HepG2 (cell line): ENCODE results near the gene COG4. TPM values are rescaled to one million over a fixed set of nuclear protein-coding genes. Genes with fewer than 3 reads are reported as not detected.

Source experiments
- ATAC-seq: fragments of 200-7000 bp; cut with Tn5 transposase; 3 replicates; pipeline ENCODE4 v1.9.1; 2020; ENCODE audit warnings: mild to moderate bottlenecking, moderate library complexity
- BruUV-seq: library from RNA; stranded (reverse); fragments of 400-500 nt; replicated peaks from 2 replicates; lab custom pipeline; 2021; lab: Mats Ljungman, UMichigan
- CTCF ChIA-PET: fragments of 300-600 bp; formaldehyde crosslinking; extraction: SDS; loops from one replicate; lab custom pipeline; 2021; ENCODE audit warnings: low total read pairs, inconsistent platforms, low intra/inter-chr PET ratio; lab: Yijun Ruan, JAX
- POLR2A ChIA-PET: fragments of 350-600 bp; sonication (Branson Sonifier 250); formaldehyde crosslinking; loops from one replicate; lab custom pipeline; 2020; ENCODE audit warnings: antibody characterized with exemption, inconsistent platforms; lab: Yijun Ruan, JAX
- DNase-seq: peaks from one replicate; pipeline ENCODE4 v3.0.0-alpha.2; 2015; ENCODE audit warnings: low spot score
- FAIRE-seq: peaks from 3 replicates; lab custom pipeline; 2011; peaks lifted over from hg19 to GRCh38; lab: Jason Lieb, UNC
- H2AFZ ChIP-seq: one replicate; pipeline ENCODE4 v1.6.1; 2011; ENCODE audit warnings: low read length, inconsistent platforms
- H3K27ac ChIP-seq: fragments of 300-600 bp; 3 replicates; pipeline ENCODE4 v1.8.0; 2011; ENCODE audit warnings: mixed run types, mild to moderate bottlenecking, mixed read lengths, low read length, inconsistent platforms; ENCODE audit not compliant: insufficient read depth; ENCODE audit errors: extremely low read length
- H3K27me3 ChIP-seq, 2 experiments: fragments of 200-600 bp in 1 of 2; 2 replicates in 1 of 2; 3 replicates in 1 of 2; pipeline versions ENCODE4 v1.6.0 to v1.8.0; 2011; ENCODE audit warnings: low read length in 2 of 2, mild to moderate bottlenecking in 2 of 2, moderate library complexity in 2 of 2, inconsistent platforms in 1 of 2; ENCODE audit not compliant: insufficient read depth in 2 of 2, control insufficient read depth in 1 of 2
- H3K36me3 ChIP-seq, 2 experiments: fragments of 200-600 bp in 1 of 2; replicated peaks in 1 of 2; 2 replicates in 1 of 2; 3 replicates in 1 of 2; pipeline versions ENCODE4 v1.5.1 to v1.8.0; 2011; ENCODE audit warnings: low read length in 2 of 2, inconsistent platforms in 1 of 2; ENCODE audit not compliant: insufficient read depth in 2 of 2, control insufficient read depth in 1 of 2
- H3K4me1 ChIP-seq: 2 replicates; pipeline ENCODE4 v1.5.1; 2012; ENCODE audit warnings: low read length, inconsistent platforms; ENCODE audit not compliant: insufficient read depth
- H3K4me2 ChIP-seq: 2 replicates; pipeline ENCODE4 v1.6.0; 2011; ENCODE audit warnings: low read depth, low read length, inconsistent platforms
- H3K4me3 ChIP-seq, 3 experiments: fragments of 200-600 bp in 1 of 3; sonication (generic), shearing (Covaris generic) in 1 of 3; replicated peaks in 1 of 3; 2 replicates each; pipeline ENCODE4 v1.5.1; 2011 to 2016; ENCODE audit warnings: low read length in 3 of 3, inconsistent platforms in 2 of 3, low read depth in 2 of 3, mild to moderate bottlenecking in 2 of 3, control low read depth in 1 of 3, mixed read lengths in 1 of 3; ENCODE audit not compliant: insufficient read depth in 1 of 3
- H3K79me2 ChIP-seq: one replicate; pipeline ENCODE4 v1.6.1; 2011; ENCODE audit warnings: low read length, inconsistent platforms; ENCODE audit not compliant: insufficient read depth
- H3K9ac ChIP-seq: 2 replicates; pipeline ENCODE4 v1.6.0; 2011; ENCODE audit warnings: mild to moderate bottlenecking, low read depth, low read length, inconsistent platforms; ENCODE audit not compliant: insufficient read depth
- H3K9me3 ChIP-seq: 2 replicates; pipeline ENCODE4 v1.5.1; 2012; ENCODE audit warnings: mild to moderate bottlenecking, low read length
- H4K20me1 ChIP-seq: 2 replicates; pipeline ENCODE4 v1.6.0; 2011; ENCODE audit warnings: inconsistent platforms, mild to moderate bottlenecking, low read length, moderate library complexity; ENCODE audit not compliant: insufficient read depth
- ADNP ChIP-seq: sonication (generic); formaldehyde crosslinking; IDR thresholded peaks from 2 replicates; pipeline ENCODE4 v1.4.0; 2020; ENCODE audit warnings: missing genetic modification reagents
- ARID2 ChIP-seq: sonication (generic); formaldehyde crosslinking; IDR thresholded peaks from 2 replicates; pipeline ENCODE4 v1.8.1; 2022; ENCODE audit warnings: mild to moderate bottlenecking, missing genetic modification reagents, borderline replicate concordance
- DMAP1 ChIP-seq: IDR thresholded peaks from 2 replicates; pipeline ENCODE4 v1.6.1; 2016
- DNMT1 ChIP-seq: sonication (generic); formaldehyde crosslinking; IDR thresholded peaks from 2 replicates; pipeline ENCODE4 v1.5.1; 2020; ENCODE audit warnings: mild to moderate bottlenecking, missing genetic modification reagents
- GFI1 ChIP-seq: sonication (generic); formaldehyde crosslinking; IDR thresholded peaks from 2 replicates; pipeline ENCODE4 v1.5.0; 2020; ENCODE audit warnings: missing genetic modification reagents, mild to moderate bottlenecking, borderline replicate concordance
- MLLT10 ChIP-seq: sonication (generic); formaldehyde crosslinking; IDR thresholded peaks from 2 replicates; pipeline ENCODE4 v1.4.0; 2020; ENCODE audit warnings: missing genetic modification reagents
- PITX1 ChIP-seq: sonication (generic); formaldehyde crosslinking; IDR thresholded peaks from 2 replicates; pipeline ENCODE4 v1.5.1; 2020; ENCODE audit warnings: mild to moderate bottlenecking, missing genetic modification reagents
- RAD51 ChIP-seq: fragments of 450-650 bp; IDR thresholded peaks from 2 replicates; pipeline ENCODE4 v1.6.1; 2016; ENCODE audit warnings: borderline replicate concordance
- RBM22 ChIP-seq: fragments of 200-400 bp; formaldehyde crosslinking; optimal IDR thresholded peaks from 2 replicates; pipeline ENCODE3; 2017; ENCODE audit warnings: mild to moderate bottlenecking, low read length, moderate library complexity
- SIN3A ChIP-seq: IDR thresholded peaks from 2 replicates; pipeline ENCODE4 v1.6.1; 2011; ENCODE audit warnings: low read depth, mild to moderate bottlenecking, control low read depth, low read length, borderline replicate concordance
- SP4 ChIP-seq: sonication (generic); formaldehyde crosslinking; IDR thresholded peaks from 2 replicates; pipeline ENCODE4 v1.8.1; 2023; ENCODE audit warnings: mild to moderate bottlenecking, missing genetic modification reagents
- TEAD2 ChIP-seq: sonication (generic); formaldehyde crosslinking; IDR thresholded peaks from 2 replicates; pipeline ENCODE4 v1.9.0; 2021; ENCODE audit warnings: missing genetic modification reagents
- ZNF768 ChIP-seq: sonication (generic); formaldehyde crosslinking; IDR thresholded peaks from 2 replicates; pipeline ENCODE4 v1.4.0; 2020; ENCODE audit warnings: missing genetic modification reagents
- ZNF775 ChIP-seq: sonication (generic); formaldehyde crosslinking; IDR thresholded peaks from 2 replicates; pipeline ENCODE4 v1.4.0; 2020; ENCODE audit warnings: missing genetic modification reagents, mild to moderate bottlenecking, moderate library complexity, borderline replicate concordance
- ZNF776 ChIP-seq: sonication (generic); formaldehyde crosslinking; IDR thresholded peaks from 2 replicates; pipeline ENCODE4 v1.4.0; 2020; ENCODE audit warnings: mild to moderate bottlenecking, missing genetic modification reagents
- ZSCAN9 ChIP-seq: IDR thresholded peaks from 2 replicates; pipeline ENCODE4 v1.6.1; 2016; ENCODE audit warnings: borderline replicate concordance
- WGBS: methylation state at CpG from one replicate; pipeline ENCODE4 v1.1.6; 2017; ENCODE audit warnings: low lambda C conversion rate; 5-methylcytosine and 5-hydroxymethylcytosine counted together
- in situ Hi-C: cut with HindIII; loops from 2 replicates; pipeline ENCODE4 v1.10.0; 2017; ENCODE audit warnings: low pct_unique_long_range_greater_than_20kb; ENCODE audit not compliant: extremely low pct_ligation_motif_present
- intact Hi-C: fragments of 100-400 bp; cut with micrococcal nuclease; formaldehyde crosslinking; loops from one replicate; pipeline ENCODE4 v1.10.0; 2022; ENCODE audit not compliant: unreplicated experiment
- polyA plus RNA-seq, 8 experiments: library from polyadenylated mRNA; depleted of rRNA in 3 of 8; stranded (reverse) in 7 of 8; unstranded in 1 of 8; fragments of >200 nt; fragmentation: Illumina TruSeq in 4 of 8; extraction: Trizol in 4 of 8; gene quantifications; 2 replicates each; pipeline versions ENCODE4 v1.2.1 to v1.2.3, GENCODE V29; 2011 to 2016; ENCODE audit warnings: low read depth in 4 of 8, missing spikeins in 1 of 8, mixed read lengths in 1 of 8; ENCODE audit not compliant: insufficient read depth in 1 of 8
- total RNA-seq, 5 experiments: library from RNA; depleted of rRNA; stranded (reverse); fragments of >200 nt; fragmentation: Illumina TruSeq; extraction: Trizol; gene quantifications; 2 replicates each; pipeline ENCODE4 v1.2.3, GENCODE V29; 2016; ENCODE audit warnings: low read depth in 1 of 5
- TF ChIP-seq, protein P1 (sequence below): sonication (generic); formaldehyde crosslinking; IDR thresholded peaks from 2 replicates; pipeline ENCODE4 v1.4.0; 2020; ENCODE audit warnings: mild to moderate bottlenecking, low read depth, missing genetic modification reagents
- TF ChIP-seq, protein P2 (sequence below): sonication (generic); formaldehyde crosslinking; IDR thresholded peaks from 2 replicates; pipeline ENCODE4 v1.5.1; 2020; ENCODE audit warnings: mild to moderate bottlenecking, missing genetic modification reagents, moderate library complexity

The COG4 gene
- total and polyA plus RNA-seq, 2 of the 13 experiments (the other 11 are each of a cell fraction or from before 2014, with no cell fraction given), result 51.1 to 73.8 TPM

- ATAC-seq, result no peak
- no peaks in the 10 kb centered on the region for H3K27me3 ChIP-seq
- no peak overlapping the region for H3K4me2 ChIP-seq
- TF ChIP-seq DMAP1 (CRISPR knock-in tag) (no peak), ADNP (CRISPR knock-in tag) (no peak), ZSCAN9 (CRISPR knock-in tag) (no peak), DNMT1 (no peak), PITX1 (CRISPR knock-in tag) (no peak)
- TF ChIP-seq, protein P1, sequence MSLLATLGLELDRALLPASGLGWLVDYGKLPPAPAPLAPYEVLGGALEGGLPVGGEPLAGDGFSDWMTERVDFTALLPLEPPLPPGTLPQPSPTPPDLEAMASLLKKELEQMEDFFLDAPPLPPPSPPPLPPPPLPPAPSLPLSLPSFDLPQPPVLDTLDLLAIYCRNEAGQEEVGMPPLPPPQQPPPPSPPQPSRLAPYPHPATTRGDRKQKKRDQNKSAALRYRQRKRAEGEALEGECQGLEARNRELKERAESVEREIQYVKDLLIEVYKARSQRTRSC (CRISPR knock-in tag), result no peak
- in situ Hi-C loops (no loop called here), intact Hi-C loops (no loop called here)
- H3K79me2 ChIP-seq, result no peaks in the 10 kb centered on the region
- no peak for DNase-seq
- no peak overlapping the region for H3K27ac ChIP-seq
- FAIRE-seq, result no peak
- no peak overlapping the region for H2AFZ ChIP-seq
- peaks cover 24 to 69% of the 10 kb centered on the region in 2 experiments for H3K36me3 ChIP-seq
- BruUV-seq, result no TSS peak
- ChIA-PET POLR2A (no interaction called here), CTCF (no interaction called here)
- no peaks in the 10 kb centered on the region for H3K4me1 ChIP-seq
- no peaks in the 10 kb centered on the region for H3K9me3 ChIP-seq
- H4K20me1 ChIP-seq, result no peaks in the 10 kb centered on the region
- H3K4me3 ChIP-seq, result no peak overlapping the region
- WGBS, result 93% methylated on average over 3 of the region's 3 CpGs
- no peak overlapping the region for H3K9ac ChIP-seq
Observed at GRCh38 chr16:70493802-70494201, 29.6 kb downstream of the COG4 start.

GRCh38 chr16:70490261-70490660 lies 33.1 kb downstream of the COG4 start:
- DNase-seq (no peak), ATAC-seq (no peak), FAIRE-seq (no peak)
- Histone ChIP-seq H3K9ac (no peak overlapping the region), H3K4me1 (no peaks in the 10 kb centered on the region), H3K27me3 (no peaks in the 10 kb centered on the region), H4K20me1 (no peaks in the 10 kb centered on the region), H3K4me2 (no peak overlapping the region), H3K9me3 (no peaks in the 10 kb centered on the region), H2AFZ (no peak overlapping the region), H3K79me2 (no peaks in the 10 kb centered on the region), H3K36me3 (peaks cover 13 to 42% of the 10 kb centered on the region in 2 experiments), H3K4me3 (no peak overlapping the region), H3K27ac (no peak overlapping the region)
- intact Hi-C loops (no loop called here), in situ Hi-C loops (no loop called here)
- WGBS, result 94% methylated on average over 6 of the region's 6 CpGs
- ChIA-PET CTCF (no interaction called here), POLR2A (no interaction called here)
- BruUV-seq, result no TSS peak
- no peak for TF ChIP-seq TEAD2
- TF ChIP-seq MLLT10 (CRISPR knock-in tag), result no peak
- TF ChIP-seq ZNF768 (CRISPR knock-in tag), result no peak
- TF ChIP-seq ZNF776 (CRISPR knock-in tag), result no peak
- no peak for TF ChIP-seq GFI1 (CRISPR knock-in tag)
- TF ChIP-seq ZNF775, result no peak
- TF ChIP-seq SP4 (CRISPR knock-in tag), result no peak
- TF ChIP-seq ARID2 (CRISPR knock-in tag), result no peak
- TF ChIP-seq SIN3A, result no peak
- no peak for TF ChIP-seq RBM22
- TF ChIP-seq RAD51, result no peak
- TF ChIP-seq, protein P2, sequence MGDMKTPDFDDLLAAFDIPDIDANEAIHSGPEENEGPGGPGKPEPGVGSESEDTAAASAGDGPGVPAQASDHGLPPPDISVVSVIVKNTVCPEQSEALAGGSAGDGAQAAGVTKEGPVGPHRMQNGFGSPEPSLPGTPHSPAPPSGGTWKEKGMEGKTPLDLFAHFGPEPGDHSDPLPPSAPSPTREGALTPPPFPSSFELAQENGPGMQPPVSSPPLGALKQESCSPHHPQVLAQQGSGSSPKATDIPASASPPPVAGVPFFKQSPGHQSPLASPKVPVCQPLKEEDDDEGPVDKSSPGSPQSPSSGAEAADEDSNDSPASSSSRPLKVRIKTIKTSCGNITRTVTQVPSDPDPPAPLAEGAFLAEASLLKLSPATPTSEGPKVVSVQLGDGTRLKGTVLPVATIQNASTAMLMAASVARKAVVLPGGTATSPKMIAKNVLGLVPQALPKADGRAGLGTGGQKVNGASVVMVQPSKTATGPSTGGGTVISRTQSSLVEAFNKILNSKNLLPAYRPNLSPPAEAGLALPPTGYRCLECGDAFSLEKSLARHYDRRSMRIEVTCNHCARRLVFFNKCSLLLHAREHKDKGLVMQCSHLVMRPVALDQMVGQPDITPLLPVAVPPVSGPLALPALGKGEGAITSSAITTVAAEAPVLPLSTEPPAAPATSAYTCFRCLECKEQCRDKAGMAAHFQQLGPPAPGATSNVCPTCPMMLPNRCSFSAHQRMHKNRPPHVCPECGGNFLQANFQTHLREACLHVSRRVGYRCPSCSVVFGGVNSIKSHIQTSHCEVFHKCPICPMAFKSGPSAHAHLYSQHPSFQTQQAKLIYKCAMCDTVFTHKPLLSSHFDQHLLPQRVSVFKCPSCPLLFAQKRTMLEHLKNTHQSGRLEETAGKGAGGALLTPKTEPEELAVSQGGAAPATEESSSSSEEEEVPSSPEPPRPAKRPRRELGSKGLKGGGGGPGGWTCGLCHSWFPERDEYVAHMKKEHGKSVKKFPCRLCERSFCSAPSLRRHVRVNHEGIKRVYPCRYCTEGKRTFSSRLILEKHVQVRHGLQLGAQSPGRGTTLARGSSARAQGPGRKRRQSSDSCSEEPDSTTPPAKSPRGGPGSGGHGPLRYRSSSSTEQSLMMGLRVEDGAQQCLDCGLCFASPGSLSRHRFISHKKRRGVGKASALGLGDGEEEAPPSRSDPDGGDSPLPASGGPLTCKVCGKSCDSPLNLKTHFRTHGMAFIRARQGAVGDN (CRISPR knock-in tag), result no peak
